Medulla oblongata (tissue), 1 donor: ENCODE measurements around the gene KCNQ5.

Source experiments
- DNase-seq: peaks from one replicate; pipeline ENCODE4 v3.0.0-alpha.2; 2015; ENCODE audit errors: extremely low spot score

Gene KCNQ5

GRCh38 chr6:72676995-72677394, 55.1 kb downstream of the KCNQ5 start:
- DNase-seq = no peak

DNA sequence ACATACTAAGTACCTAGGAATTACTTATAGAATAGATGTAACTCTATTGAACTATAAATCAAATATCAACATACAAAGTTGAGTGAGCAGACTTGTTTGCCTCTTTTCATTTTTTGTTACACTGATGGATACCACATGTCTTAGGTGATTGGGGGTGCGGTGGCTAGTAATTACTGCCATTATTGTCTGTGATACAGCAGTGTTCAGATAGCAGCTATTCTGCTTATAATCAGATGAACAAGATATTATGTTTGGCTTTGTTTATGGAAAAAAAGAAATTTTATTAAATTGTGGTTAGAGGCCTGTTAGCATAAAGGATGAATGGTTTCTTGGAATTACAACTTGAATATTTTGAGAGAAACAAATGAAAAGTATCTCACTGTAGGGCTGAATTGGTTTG, 55.9 kb downstream of the KCNQ5 start:
- no peak for DNase-seq

DNA sequence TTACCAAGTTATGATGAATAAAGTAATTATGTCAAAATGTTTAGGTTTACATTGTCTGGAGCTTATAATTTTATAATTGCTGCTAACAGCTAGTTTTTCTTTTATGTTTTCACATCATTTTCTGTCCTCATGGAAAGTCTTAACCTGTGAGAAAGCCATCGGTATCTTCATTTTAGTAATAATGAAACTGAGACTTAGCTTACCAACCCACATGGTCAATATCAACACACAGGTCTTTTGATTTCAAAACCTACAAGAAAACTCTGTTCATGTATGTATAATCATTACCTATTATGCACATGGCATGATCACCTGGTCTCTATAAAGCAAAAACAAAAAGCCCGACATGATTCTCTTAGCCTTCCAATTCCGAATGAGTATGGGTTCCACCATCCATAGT, 61.9 kb downstream of the KCNQ5 start:
- no peak for DNase-seq

- no peak for DNase-seq
Measured at GRCh38 chr6:72689107-72689954, 67.5 kb downstream of the KCNQ5 start.

DNA sequence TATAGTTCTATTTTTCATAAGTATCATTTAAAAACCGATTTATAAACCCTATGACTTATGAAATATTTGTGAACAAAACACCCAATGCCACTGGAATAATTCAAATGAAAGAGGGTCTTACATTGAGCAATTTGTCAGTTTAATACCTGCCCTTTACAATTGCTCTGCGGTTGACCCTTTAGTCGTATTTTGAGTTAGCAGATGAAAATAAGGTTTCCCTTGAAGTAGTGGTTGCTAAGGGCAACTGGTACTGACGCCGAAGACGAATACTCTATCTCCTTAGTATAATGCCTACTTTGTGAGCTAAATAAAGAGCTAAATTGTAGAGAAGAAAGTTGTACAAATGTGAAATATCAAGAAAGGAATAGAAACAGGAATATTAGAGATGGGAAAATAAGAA, 69.4 kb downstream of the KCNQ5 start:
- no peak for DNase-seq

DNA sequence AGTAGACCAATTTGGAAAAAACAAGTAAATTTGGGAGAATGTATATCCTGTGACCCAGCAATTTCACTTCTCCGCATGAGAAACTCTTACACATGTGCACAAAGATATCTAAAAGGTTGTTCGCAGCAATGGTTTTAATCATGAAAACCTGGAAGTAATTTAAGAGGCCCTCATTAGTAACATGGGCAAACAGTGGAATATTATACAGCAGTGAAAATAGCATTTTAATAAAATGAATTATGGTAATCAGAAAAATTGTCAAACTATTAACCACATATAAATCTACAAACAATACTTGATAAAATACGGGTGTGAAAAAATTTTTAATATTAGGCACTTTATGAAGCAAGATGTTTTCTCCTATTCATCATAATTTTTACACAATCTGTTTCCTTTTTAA, 74.2 kb downstream of the KCNQ5 start:
- no peak for DNase-seq

GRCh38 chr6:72699159-72699558, 77.3 kb downstream of the KCNQ5 start:
- no peak for DNase-seq

DNA sequence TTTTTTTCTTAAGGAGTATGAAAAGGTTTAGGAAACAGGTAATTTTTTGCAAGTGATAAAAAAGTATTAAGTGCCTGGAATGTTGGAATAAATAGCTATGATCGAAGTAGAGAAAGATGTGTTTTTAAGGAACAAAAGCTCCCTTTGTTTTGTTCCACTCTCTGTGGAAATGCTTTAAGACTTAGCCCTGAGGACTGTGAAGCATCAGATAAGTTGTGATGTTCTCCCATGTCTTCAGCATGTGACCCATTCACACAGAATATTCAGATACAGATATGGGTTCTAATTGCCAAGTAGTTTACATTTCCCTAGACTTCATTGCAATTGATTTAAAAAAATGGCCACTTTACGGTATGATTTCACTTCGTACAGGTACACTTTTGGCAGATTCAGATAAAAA, 80.6 kb downstream of the KCNQ5 start:
- DNase-seq = no peak

GRCh38 chr6:72703093-72703492, 81.2 kb downstream of the KCNQ5 start:
- DNase-seq = no peak

DNA sequence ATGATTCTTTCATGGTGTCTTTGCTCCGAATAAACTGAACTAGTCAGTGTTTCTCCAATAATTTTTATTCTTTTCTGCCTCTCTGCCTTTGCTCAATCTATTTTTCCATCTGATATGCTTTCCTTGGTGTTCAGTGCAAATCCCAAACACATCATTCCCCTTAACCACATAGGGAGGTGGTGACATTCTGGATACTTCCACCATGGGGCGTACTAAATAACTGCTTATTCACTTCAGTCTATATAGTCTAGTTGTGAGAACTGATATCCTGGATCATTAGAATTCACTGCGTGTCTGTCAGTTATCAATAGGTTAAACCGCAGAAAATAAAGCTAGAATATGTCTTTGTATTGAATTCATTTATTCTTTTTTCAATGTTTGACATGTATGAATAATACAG, 83.1 kb downstream of the KCNQ5 start:
- no peak for DNase-seq

GRCh38 chr6:72709431-72709830, 87.6 kb downstream of the KCNQ5 start:
- DNase-seq = no peak

DNA sequence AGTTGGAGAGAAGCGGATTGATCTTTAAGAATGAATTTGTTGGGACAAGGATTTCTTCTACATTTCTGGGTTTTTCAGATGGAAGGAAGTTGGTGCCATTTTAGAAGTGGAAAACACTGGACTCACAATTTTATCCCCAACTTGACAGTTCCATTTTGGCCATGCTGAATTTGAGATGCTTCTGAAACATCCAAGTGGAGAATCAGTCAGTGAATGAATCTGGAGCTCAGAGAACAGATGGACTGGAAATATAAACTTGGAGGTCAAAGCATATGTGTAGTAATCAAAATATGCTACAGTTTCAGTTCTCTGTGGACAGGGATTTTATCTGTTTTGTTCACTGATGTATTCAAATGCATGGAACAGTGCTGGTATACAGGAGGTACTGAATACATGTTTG, 89.9 kb downstream of the KCNQ5 start:
- DNase-seq = no peak

- no peak for DNase-seq
Measured at GRCh38 chr6:72712910-72713309, 91.0 kb downstream of the KCNQ5 start.

DNA sequence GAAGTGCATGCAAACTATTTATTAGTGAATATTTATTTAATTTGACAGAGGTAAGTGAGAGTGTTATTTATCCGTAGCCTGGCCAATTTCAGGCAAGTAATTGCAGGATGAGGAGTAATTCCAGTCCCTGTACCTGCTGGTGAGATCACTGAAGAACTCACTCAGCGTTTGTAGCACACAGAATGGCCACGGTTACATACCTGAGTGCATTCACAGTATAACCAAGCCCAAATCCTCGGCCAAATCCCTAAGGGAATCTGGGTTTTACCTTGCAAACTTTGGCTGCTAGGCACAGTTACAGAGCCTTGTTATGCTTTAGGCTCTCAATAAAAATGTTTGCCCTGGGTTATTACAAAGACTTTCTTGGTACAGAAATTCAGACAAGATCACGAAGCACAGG, 93.3 kb downstream of the KCNQ5 start:
- DNase-seq = no peak

DNA sequence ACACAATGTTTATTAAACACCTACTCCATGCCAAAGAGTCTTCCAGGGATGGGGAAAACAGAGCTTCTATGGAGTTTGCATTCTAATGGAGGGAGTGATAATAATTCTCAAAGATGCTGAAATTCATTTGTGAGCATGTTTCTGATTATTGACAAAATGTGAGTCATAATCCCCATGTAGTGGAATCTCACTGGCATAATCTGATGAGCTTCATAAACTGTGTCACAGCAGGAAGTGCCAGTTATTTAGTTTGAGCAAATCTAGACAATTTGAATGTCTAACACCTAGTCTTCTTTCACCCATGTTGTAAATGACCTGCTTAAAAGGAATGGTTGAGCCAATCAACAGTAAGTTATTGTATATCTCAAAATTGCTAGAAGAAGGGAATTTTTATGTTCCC, 95.1 kb downstream of the KCNQ5 start:
- no peak for DNase-seq

GRCh38 chr6:72720464-72720863, 98.6 kb downstream of the KCNQ5 start:
- no peak for DNase-seq

GRCh38 chr6:72721346-72721745, 99.5 kb downstream of the KCNQ5 start:
- no peak for DNase-seq

- DNase-seq = no peak
Measured at GRCh38 chr6:72724545-72724944, 102.7 kb downstream of the KCNQ5 start.

- DNase-seq = no peak
Measured at GRCh38 chr6:72728706-72729343, 107.0 kb downstream of the KCNQ5 start.

- DNase-seq = no peak
Measured at GRCh38 chr6:72733045-72733444, 111.2 kb downstream of the KCNQ5 start.

GRCh38 chr6:72738091-72738490, 116.2 kb downstream of the KCNQ5 start:
- no peak for DNase-seq

- no peak for DNase-seq
Measured at GRCh38 chr6:72739368-72739779, 117.5 kb downstream of the KCNQ5 start.

DNA sequence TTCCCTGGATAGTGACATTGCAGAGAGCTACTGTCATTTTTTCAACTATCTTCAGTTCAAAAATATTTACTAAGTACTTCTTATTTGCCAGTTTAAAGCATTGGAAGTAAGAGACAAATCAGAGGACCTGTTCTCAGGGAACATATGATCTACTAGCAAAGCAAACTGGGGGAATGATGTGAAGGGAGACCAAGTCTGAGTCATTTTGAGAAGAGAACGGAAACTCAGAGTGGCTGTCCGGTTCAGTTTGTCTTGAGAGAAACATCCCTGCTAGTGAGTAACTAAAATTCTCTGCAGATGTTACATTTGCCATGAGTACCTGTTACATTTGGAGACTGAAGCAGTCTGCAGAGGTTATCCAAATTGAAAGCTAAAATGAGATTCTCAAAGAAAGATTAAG, 118.3 kb downstream of the KCNQ5 start:
- DNase-seq = no peak

- no peak for DNase-seq
Measured at GRCh38 chr6:72741083-72741482, 119.2 kb downstream of the KCNQ5 start.
